GM23338 (cell line): ENCODE results near the gene ZNF334. TPM values are rescaled to one million over a fixed set of nuclear protein-coding genes. Genes with fewer than 3 reads are reported as not detected.

Source experiments
- ATAC-seq: fragments of 200-7000 bp; cut with Tn5 transposase; 3 replicates; pipeline ENCODE4 v1.9.1; 2020
- DNase-seq: peaks from one replicate; pipeline ENCODE4 v3.0.0-alpha.2; 2015; ENCODE audit warnings: low spot score
- H2AFZ ChIP-seq: fragments of 200-600 bp; sonication (generic); 2 replicates; pipeline ENCODE4 v1.8.0; 2016; ENCODE audit warnings: antibody characterized with exemption, mild to moderate bottlenecking, moderate library complexity
- H3F3A ChIP-seq: fragments of 200-600 bp; sonication (generic); replicated peaks from 2 replicates; pipeline ENCODE4 v1.8.0; 2017; ENCODE audit warnings: antibody characterized with exemption, mixed run types, low read depth
- H3K27ac ChIP-seq: fragments of 200-600 bp; sonication (generic); 2 replicates; pipeline ENCODE4 v1.6.1; 2016; ENCODE audit warnings: low read depth
- H3K27me3 ChIP-seq: fragments of 200-600 bp; sonication (generic); 2 replicates; pipeline ENCODE4 v1.8.0; 2016; ENCODE audit warnings: mild to moderate bottlenecking, mixed run types, moderate library complexity; ENCODE audit not compliant: insufficient read depth
- H3K36me3 ChIP-seq: fragments of 200-600 bp; sonication (generic); 2 replicates; pipeline ENCODE4 v1.8.0; 2016; ENCODE audit warnings: mild to moderate bottlenecking; ENCODE audit not compliant: insufficient read depth
- H3K4me1 ChIP-seq: fragments of 200-600 bp; sonication (generic); 2 replicates; pipeline ENCODE4 v1.8.0; 2016; ENCODE audit warnings: mild to moderate bottlenecking, moderate library complexity; ENCODE audit not compliant: insufficient read depth
- H3K4me2 ChIP-seq: fragments of 200-600 bp; sonication (generic); 2 replicates; pipeline ENCODE4 v1.7.1; 2017; ENCODE audit warnings: mixed run types
- H3K4me3 ChIP-seq: fragments of 200-600 bp; sonication (generic); 2 replicates; pipeline ENCODE4 v1.6.1; 2016; ENCODE audit warnings: mixed run types
- H3K79me2 ChIP-seq: fragments of 200-600 bp; sonication (generic); replicated peaks from 2 replicates; pipeline ENCODE4 v1.8.0; 2017; ENCODE audit warnings: mild to moderate bottlenecking; ENCODE audit not compliant: insufficient read depth
- H3K9me2 ChIP-seq: fragments of 200-600 bp; sonication (generic); 2 replicates; pipeline ENCODE4 v1.8.0; 2017; ENCODE audit not compliant: insufficient read depth
- H4K20me1 ChIP-seq: fragments of 200-600 bp; sonication (generic); replicated peaks from 2 replicates; pipeline ENCODE4 v1.8.0; 2017; ENCODE audit warnings: mild to moderate bottlenecking; ENCODE audit not compliant: insufficient read depth
- H3K27ac Mint-ChIP-seq: 2 replicates; pipeline ENCODE4 v1.8.0; 2020; ENCODE audit warnings: inconsistent platforms, mild to moderate bottlenecking, moderate library complexity, mixed read lengths
- H3K27me3 Mint-ChIP-seq: 3 replicates; pipeline ENCODE4 v1.8.0; 2022; ENCODE audit warnings: low read depth, mild to moderate bottlenecking, moderate library complexity, mixed read lengths, inconsistent platforms; ENCODE audit not compliant: insufficient read depth, poor library complexity
- H3K36me3 Mint-ChIP-seq: 3 replicates; pipeline ENCODE4 v1.8.0; 2021; ENCODE audit warnings: low read depth, mild to moderate bottlenecking, inconsistent platforms, moderate library complexity, mixed read lengths
- H3K4me1 Mint-ChIP-seq: 3 replicates; pipeline ENCODE4 v1.8.0; 2020; ENCODE audit warnings: mild to moderate bottlenecking, inconsistent platforms, mixed read lengths
- H3K4me3 Mint-ChIP-seq: 3 replicates; pipeline ENCODE4 v1.8.0; 2021; ENCODE audit warnings: moderate library complexity, mild to moderate bottlenecking, inconsistent platforms, mixed read lengths
- H3K9me3 Mint-ChIP-seq: 3 replicates; pipeline ENCODE4 v1.8.0; 2020; ENCODE audit warnings: moderate library complexity, mild to moderate bottlenecking, inconsistent platforms, mixed read lengths
- CREB1 ChIP-seq: fragments of 250-450 bp; sonication (Bioruptor Pico); IDR thresholded peaks from 2 replicates; pipeline ENCODE4 v1.5.0; 2020; ENCODE audit warnings: low read depth, mild to moderate bottlenecking, moderate library complexity
- ETS1 ChIP-seq: IDR thresholded peaks from 2 replicates; pipeline ENCODE4 v1.6.1; 2016; ENCODE audit warnings: antibody characterized with exemption
- EZH2 ChIP-seq: fragments of 200-600 bp; sonication (generic); IDR thresholded peaks from one replicate; pipeline ENCODE4 v1.8.0; 2017; ENCODE audit warnings: antibody characterized with exemption, mild to moderate bottlenecking, low read depth; ENCODE audit not compliant: unreplicated experiment
- EZH2phosphoT487 ChIP-seq: fragments of 200-600 bp; sonication (generic); IDR thresholded peaks from one replicate; pipeline ENCODE4 v1.8.1; 2018; ENCODE audit warnings: antibody characterized with exemption; ENCODE audit not compliant: unreplicated experiment
- JUNB ChIP-seq: IDR thresholded peaks from one replicate; pipeline ENCODE4 v1.6.1; 2016; ENCODE audit warnings: antibody characterized with exemption; ENCODE audit not compliant: unreplicated experiment
- NANOG ChIP-seq: IDR thresholded peaks from 2 replicates; pipeline ENCODE4 v1.6.1; 2016; ENCODE audit warnings: antibody characterized with exemption, borderline replicate concordance
- POLR2AphosphoS5 ChIP-seq: IDR thresholded peaks from 2 replicates; pipeline ENCODE4 v1.6.1; 2016; ENCODE audit warnings: antibody characterized with exemption, low read depth
- polyA plus RNA-seq: library from polyadenylated mRNA; unstranded; fragments of >200 nt; fragmentation: Nextera tagmentation; extraction: Ambion mirVana; gene quantifications from 2 replicates; pipeline ENCODE4 v1.2.1, GENCODE V29; 2016
- total RNA-seq: library from RNA; depleted of rRNA; stranded (reverse); fragments of >200 nt; shearing (Covaris generic); gene quantifications from 2 replicates; pipeline ENCODE4 v1.2.3, GENCODE V29; 2014
- TF ChIP-seq, protein P1 (sequence below): IDR thresholded peaks from one replicate; pipeline ENCODE4 v1.6.1; 2018; ENCODE audit warnings: antibody characterized with exemption; ENCODE audit not compliant: unreplicated experiment

Gene ZNF334
- total and polyA plus RNA-seq, 2 experiments from 2014 or later, result 12.4 to 19.1 TPM

DNA sequence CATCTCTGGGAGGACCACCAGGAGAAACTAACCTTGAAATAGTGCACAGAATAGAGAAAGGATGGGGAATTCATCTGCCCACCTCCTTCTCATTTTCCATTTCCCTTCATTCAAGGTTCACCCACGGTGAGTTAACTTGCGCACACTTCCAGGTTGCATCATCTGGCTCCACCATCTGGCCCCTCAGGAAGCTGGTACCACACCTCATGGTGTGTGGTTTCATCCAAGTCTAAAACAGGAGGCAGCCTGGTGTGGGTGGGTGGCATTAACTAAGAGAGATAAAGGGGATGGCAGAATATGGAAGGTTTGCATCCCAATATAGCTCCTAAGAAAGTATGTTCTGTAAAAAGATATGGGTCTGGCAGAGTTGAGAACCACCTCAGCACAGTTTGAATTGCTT lies 3.8 kb downstream of the ZNF334 start:
- Histone ChIP-seq H3K36me3 (peaks cover 16% of the 10 kb centered on the region), H3K27ac (no peak overlapping the region), H3K4me1 (peaks cover 6% of the 10 kb centered on the region; the same call in 1 of the 2 replicates), H3K4me3 (no peak overlapping the region), H3K27me3 (no peaks in the 10 kb centered on the region), H3F3A (0 out of 2 replicates have a peak, but pooled peaks cover 3% of the 10 kb centered on the region), H2AFZ (no peak overlapping the region), H3K9me2 (peaks cover 7% of the 10 kb centered on the region), H3K4me2 (no peak overlapping the region), H4K20me1 (no peaks in the 10 kb centered on the region; the same call in 1 of the 2 replicates), H3K79me2 (peaks cover 12% of the 10 kb centered on the region)
- peaks cover 6% of the 10 kb centered on the region for H3K27me3 Mint-ChIP-seq
- no peaks in the 10 kb centered on the region; the same call in 2 of the 3 replicates for H3K4me1 Mint-ChIP-seq
- no peak overlapping the region for H3K27ac Mint-ChIP-seq
- DNase-seq (no peak), ATAC-seq (no peak)
- peaks cover 35% of the 10 kb centered on the region for H3K9me3 Mint-ChIP-seq
- H3K36me3 Mint-ChIP-seq, result peaks cover 73% of the 10 kb centered on the region
- TF ChIP-seq EZH2phosphoT487 (no peak), ETS1 (no peak)
- H3K4me3 Mint-ChIP-seq, result no peak overlapping the region

DNA sequence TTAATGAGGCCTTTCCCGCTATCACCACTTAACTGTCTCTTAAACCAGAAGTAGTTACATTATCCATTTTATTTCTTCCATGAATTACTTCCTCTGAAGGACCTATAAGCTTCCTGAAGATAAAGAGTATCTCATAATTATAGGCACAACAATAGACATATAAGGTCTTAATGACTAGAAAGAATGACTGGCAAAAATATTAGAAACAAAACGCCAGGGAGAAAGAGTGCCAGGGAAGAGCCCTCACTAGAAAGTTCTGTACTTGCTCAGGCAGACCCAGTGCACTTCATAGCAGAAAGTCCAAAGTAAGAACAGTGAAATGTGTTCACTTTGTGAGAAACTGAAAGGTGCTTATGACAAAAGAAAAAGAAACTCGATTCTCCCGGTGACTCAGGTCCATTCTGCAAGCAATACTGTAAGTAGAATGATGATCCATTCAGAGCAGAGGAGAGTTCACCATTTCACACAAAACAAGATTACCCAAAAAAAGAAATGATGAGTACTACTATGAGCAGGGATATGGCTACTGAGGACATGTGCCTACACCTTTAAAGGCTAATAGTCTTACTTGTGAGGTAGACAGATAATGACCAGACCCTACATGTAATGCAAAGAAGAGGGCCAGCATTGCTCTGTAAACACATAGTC lies 5.5 kb downstream of the ZNF334 start:
- Mint-ChIP-seq H3K9me3 (peaks cover 51% of the 10 kb centered on the region), H3K36me3 (peaks cover 90% of the 10 kb centered on the region), H3K4me3 (no peak overlapping the region), H3K27me3 (peaks cover 2% of the 10 kb centered on the region), H3K4me1 (no peaks in the 10 kb centered on the region; the same call in 2 of the 3 replicates), H3K27ac (no peak overlapping the region)
- H2AFZ ChIP-seq, result no peak overlapping the region
- H3K4me2 ChIP-seq, result no peak overlapping the region
- H3F3A ChIP-seq, result 0 out of 2 replicates have a peak, but pooled peaks cover 1% of the 10 kb centered on the region
- no peak overlapping the region for H3K4me3 ChIP-seq
- no peak overlapping the region for H3K27ac ChIP-seq
- TF ChIP-seq, protein P1, sequence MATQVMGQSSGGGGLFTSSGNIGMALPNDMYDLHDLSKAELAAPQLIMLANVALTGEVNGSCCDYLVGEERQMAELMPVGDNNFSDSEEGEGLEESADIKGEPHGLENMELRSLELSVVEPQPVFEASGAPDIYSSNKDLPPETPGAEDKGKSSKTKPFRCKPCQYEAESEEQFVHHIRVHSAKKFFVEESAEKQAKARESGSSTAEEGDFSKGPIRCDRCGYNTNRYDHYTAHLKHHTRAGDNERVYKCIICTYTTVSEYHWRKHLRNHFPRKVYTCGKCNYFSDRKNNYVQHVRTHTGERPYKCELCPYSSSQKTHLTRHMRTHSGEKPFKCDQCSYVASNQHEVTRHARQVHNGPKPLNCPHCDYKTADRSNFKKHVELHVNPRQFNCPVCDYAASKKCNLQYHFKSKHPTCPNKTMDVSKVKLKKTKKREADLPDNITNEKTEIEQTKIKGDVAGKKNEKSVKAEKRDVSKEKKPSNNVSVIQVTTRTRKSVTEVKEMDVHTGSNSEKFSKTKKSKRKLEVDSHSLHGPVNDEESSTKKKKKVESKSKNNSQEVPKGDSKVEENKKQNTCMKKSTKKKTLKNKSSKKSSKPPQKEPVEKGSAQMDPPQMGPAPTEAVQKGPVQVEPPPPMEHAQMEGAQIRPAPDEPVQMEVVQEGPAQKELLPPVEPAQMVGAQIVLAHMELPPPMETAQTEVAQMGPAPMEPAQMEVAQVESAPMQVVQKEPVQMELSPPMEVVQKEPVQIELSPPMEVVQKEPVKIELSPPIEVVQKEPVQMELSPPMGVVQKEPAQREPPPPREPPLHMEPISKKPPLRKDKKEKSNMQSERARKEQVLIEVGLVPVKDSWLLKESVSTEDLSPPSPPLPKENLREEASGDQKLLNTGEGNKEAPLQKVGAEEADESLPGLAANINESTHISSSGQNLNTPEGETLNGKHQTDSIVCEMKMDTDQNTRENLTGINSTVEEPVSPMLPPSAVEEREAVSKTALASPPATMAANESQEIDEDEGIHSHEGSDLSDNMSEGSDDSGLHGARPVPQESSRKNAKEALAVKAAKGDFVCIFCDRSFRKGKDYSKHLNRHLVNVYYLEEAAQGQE, result no peak
- no peaks in the 10 kb centered on the region for H3K27me3 ChIP-seq
- H3K9me2 ChIP-seq, result peaks cover 7% of the 10 kb centered on the region
- H3K36me3 ChIP-seq, result peaks cover 33% of the 10 kb centered on the region
- no peaks in the 10 kb centered on the region; the same call in 1 of the 2 replicates for H4K20me1 ChIP-seq
- peaks cover 6% of the 10 kb centered on the region; the same call in 1 of the 2 replicates for H3K4me1 ChIP-seq
- ATAC-seq (no peak), DNase-seq (no peak)
- H3K79me2 ChIP-seq, result peaks cover 11% of the 10 kb centered on the region

DNA sequence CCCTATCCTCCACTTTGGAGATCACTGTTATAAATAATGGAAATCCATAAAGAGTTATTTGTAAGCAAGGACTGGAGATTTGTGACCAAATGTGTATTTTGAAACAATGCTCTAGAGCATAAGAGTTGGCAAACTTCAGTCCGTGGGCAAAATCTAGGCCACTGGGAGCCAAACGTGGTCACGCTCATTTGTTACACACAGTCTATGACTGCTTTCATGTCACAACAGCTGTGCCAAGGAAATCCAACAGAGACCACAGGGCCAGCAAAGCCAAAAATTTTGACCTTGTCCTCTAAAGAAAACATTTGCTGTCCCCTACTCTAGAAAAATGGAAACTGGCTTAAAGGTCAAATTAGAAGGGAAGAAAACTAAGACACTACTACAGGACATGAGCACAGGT lies 7.9 kb downstream of the ZNF334 start:
- H3K27ac ChIP-seq, result no peak overlapping the region
- no peak overlapping the region for H3K4me3 Mint-ChIP-seq
- no peaks in the 10 kb centered on the region for H3K27me3 ChIP-seq
- no peaks in the 10 kb centered on the region; the same call in 2 of the 3 replicates for H3K4me1 Mint-ChIP-seq
- H3K4me1 ChIP-seq, result no peaks in the 10 kb centered on the region
- H3K79me2 ChIP-seq, result no peaks in the 10 kb centered on the region
- H3K36me3 Mint-ChIP-seq, result peaks cover 95% of the 10 kb centered on the region
- H3K9me2 ChIP-seq, result no peaks in the 10 kb centered on the region; the same call in 1 of the 2 replicates
- no peak overlapping the region for H2AFZ ChIP-seq
- H3K27me3 Mint-ChIP-seq, result peaks cover 2% of the 10 kb centered on the region
- H3K9me3 Mint-ChIP-seq, result peaks cover 70% of the 10 kb centered on the region
- ATAC-seq, result no peak
- H4K20me1 ChIP-seq, result no peaks in the 10 kb centered on the region
- H3K4me2 ChIP-seq, result no peak overlapping the region
- H3F3A ChIP-seq, result peaks cover 5% of the 10 kb centered on the region; the same call in 1 of the 2 replicates
- H3K27ac Mint-ChIP-seq, result no peak overlapping the region
- DNase-seq, result no peak
- no peak overlapping the region for H3K4me3 ChIP-seq
- peaks cover 56% of the 10 kb centered on the region for H3K36me3 ChIP-seq
- TF ChIP-seq POLR2AphosphoS5 (no peak), EZH2 (no peak), JUNB (no peak), EZH2phosphoT487 (no peak), CREB1 (CRISPR knock-in tag) (no peak), NANOG (no peak)
- TF ChIP-seq, protein P1, result no peak
